HG02678 (cell line): ENCODE results near the gene TPR.
"Not testable (repeated sequence)": the region's sequence is repeated elsewhere in the genome, so short reads cannot be mapped to it uniquely, and the experiment has no call there.

Experiments used
- ATAC-seq: cut with Tn5 transposase; IDR thresholded peaks from one replicate; pipeline ENCODE4 v1.9.1; 2021; ENCODE audit warnings: mild to moderate bottlenecking, moderate library complexity; ENCODE audit not compliant: unreplicated experiment

TPR gene

DNA sequence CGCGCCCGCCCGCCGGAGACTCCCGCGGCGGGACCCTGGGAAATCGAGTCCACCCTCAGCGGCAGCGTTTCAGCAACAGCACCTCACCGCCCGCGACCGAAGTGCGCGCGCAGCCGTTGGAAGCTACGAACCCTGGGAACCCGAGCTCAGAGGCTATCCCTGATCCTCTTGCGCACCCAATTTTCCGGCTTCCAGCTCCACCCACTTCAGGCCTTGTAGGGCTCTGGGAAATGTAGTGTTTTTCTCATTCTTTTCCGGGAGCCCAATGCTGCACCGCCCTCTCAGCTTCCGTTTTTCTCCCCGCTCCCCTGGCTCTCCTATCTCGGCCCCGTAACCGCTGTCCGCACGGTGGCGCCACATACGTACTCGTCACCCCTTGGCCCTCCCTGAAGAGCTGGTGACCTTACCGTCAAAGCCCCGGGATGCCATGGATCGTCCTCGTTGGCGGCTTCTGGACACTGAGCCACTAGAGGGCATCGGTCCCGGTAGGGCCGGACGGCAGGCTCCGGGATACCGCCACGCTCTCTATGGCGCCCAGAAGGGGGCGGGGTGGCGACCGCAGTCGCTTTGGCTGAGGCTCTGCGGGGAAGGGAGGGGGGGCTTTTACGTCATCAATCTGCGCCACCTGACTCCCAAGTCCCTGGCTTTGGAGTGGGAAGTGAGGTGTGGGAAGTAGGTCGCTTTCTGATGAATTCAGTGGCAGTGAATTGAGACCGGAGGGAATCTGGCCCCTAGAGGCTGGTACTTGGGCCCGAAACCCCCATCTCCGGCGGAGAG, at the start of gene TPR, which contains the start of gene ODR4:
Gene TPR (minus strand): TSS at position 102 of the 777 bp plus-strand sequence. CDS start 225 bp downstream, outside the sequence.
Gene ODR4 (plus strand): TSS at position 687 of the 777 bp plus-strand sequence. CDS start 3,948 bp downstream, outside the sequence.
- peak; percentile 88 for ATAC-seq

DNA sequence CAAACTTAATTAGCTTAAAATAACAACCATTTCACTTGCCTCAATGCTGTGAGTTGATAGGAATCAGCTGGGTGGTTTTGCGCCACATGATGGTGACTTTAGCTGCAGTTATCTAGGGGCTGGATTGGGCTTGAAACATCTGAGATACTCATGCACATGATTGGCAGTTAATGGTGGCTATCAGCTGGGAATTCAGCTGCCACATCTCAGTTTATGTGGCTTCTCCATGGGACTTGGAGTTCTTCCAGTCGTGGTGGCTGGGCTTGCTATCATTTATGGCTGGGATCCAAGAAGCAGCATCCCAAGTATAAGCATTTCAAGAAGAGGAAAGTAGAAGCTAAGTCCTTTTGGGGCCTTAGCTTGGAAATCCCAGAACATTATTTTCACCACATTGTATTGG, 49.5 kb upstream of the TPR start:
- ATAC-seq = no peak

DNA sequence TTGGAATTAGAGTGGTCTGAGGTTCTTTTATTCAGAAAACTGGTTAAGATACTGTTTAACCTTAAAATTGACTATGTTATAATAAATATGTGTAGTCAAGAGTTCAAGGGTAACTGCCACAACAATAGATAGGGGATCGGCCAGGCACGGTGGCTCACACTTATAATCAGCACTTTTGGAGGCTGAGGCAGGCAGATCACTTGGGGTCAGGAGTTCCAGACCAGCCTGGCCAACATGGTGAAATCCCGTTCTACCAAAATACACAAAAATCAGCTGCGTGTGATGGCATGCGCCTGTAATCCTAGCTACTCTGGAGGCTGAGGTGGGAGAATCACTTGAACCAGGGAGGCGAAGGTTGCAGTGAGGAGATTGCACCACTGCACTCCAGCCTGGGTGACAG, 46.4 kb upstream of the TPR start:
- ATAC-seq = no peak

DNA sequence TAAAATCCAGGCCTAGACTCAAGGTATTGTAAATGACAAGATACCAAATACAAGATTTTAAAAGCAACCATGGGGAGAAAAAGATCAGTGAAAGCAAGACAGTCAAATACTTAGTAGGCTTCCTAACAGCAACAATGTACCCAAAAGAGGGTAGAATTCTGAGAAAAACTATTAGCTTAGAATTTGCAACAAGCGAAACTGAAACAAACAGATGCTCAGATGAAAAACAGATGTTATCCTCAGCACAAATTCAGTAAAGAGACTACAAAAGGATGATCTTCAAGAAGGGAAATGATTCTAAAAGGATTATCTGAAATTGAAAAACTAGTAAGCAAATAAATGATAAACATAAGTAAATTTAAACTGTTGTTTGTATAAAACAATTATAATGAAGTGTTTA, 45.9 kb upstream of the TPR start:
- ATAC-seq = peak; percentile 97

GRCh38 chr1:186420311-186420710, 45.3 kb upstream of the TPR start:
- no peak for ATAC-seq

DNA sequence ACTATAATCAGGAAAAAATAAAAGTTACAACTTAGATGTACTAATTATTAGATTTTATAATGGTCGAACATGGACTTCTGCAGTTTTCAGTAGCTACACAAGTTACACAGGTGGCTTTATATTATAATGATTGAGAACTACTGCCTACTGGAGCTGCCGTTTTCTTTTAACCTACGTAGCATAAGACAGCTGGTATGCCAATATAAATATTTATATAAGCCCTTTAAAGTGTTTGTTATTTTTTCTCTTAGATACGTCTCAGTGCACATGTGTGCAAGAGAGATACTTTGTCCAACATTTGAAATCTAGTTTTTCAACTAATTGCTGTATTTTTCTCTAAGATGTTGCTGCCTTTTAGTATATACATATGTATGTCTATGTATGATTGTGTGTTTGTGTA, 43.5 kb upstream of the TPR start:
- ATAC-seq = no peak

- ATAC-seq = no peak
Observed at GRCh38 chr1:186413319-186413718, 38.3 kb upstream of the TPR start.

DNA sequence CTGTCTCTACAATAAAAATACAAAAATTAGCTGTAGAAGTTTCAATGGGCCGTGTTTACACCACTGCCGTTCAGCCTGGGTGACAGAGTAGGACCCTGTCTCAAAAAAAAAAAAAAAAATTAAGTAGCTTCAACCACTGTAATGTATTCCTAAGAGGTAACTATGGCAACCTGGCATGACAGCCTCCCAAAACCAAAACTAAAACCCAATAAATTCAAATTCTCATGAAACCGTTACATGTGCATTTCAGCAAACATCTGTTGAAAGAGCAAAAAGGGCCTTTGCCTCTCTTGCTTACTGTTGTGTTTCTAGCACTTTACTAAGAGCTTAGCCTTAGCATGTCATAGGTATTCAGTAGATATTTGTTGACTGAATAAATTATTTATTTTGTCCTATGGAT, 34.0 kb upstream of the TPR start:
- peak; percentile 91 for ATAC-seq

- peak; percentile 43 for ATAC-seq
Observed at GRCh38 chr1:186404454-186405051, 29.5 kb upstream of the TPR start.

DNA sequence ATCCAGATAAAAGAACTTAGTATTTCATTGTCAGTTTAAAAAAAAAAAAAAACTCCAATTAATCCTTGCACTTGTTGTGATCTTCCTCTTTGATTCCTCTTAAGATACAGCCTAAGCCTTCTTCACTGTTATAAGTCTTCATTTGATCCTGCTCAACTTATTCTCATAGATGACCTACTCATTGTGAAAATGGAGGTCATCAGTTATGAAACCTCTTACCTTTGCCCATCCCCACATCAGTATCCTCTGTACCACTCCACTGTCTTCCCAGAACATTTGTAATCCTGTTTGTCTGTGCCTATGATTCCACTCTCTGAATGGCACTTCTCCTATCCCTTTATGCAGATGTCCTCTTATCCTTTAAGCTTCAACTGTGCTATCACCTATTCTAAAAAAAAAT, 28.6 kb upstream of the TPR start:
- ATAC-seq = no peak

DNA sequence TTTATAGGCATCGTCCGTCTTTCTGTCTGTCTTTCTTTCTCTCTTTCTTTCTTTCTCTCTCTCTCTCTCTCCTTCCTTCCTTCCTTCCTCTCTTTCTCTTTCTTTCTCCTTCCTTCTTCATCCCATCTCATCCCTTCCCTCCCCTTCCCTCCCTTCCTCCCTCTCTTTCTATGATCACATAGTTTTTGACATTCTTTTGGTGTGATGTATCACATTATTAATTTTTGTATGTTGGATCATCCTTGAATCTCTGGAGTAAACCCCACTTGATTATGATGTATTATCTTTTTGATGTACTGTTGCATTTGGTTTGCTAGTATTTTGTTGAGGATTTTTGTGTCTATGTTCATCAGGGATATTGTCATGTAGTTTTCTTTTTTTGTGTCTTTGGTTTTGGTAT, 26.4 kb upstream of the TPR start:
- ATAC-seq = not testable (repeated sequence)

DNA sequence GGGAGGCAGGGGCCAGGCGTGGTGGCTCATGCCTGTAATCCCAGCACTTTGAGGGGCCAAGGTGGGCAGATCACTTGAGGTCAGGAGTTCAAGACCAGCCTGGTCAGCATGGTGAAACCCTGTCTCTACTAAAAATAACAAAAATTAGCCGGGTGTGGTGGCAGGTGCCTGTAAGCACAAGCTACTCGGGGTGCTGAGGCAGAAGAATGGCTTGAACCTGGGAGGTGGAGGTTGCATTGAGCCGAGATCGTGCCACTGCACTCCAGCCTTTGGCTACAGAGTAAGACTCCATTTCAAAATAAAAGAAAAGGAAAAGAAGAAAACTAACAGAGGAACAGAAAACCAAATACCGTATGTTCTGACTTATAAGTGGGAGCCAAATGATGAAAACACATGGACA, 17.7 kb upstream of the TPR start:
- ATAC-seq = not testable (repeated sequence)

GRCh38 chr1:186391841-186392240, 16.8 kb upstream of the TPR start:
- ATAC-seq = no peak

DNA sequence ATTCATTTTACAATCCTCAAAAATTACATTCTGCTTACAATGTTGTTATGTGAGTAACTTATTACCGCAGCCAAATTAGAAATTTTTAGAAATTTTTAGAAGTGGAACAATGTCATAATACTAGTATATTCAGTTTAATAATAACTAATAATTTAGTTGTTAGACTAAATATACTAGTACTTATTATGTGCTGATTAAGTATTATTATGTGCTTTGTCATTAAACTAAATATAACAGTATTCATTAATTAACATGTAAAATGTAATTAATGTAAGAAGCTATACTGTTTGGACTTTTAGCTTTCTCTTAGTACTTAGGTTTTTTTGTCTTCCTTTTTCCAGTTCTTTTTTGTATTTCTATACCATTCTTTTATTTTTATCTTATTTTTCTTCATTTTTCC, 15.9 kb upstream of the TPR start:
- no peak for ATAC-seq

GRCh38 chr1:186386725-186387383, 11.8 kb upstream of the TPR start:
- no peak for ATAC-seq

GRCh38 chr1:186375929-186376319, 871 bp upstream of the TPR start:
- no peak for ATAC-seq

- ATAC-seq = peak; percentile 17
Observed at GRCh38 chr1:186374303-186375151, 526 bp downstream of the TPR start.

GRCh38 chr1:186347837-186348691, 27.0 kb downstream of the TPR start:
- ATAC-seq = not testable (repeated sequence)

- ATAC-seq = no peak
Observed at GRCh38 chr1:186340772-186341171, 34.3 kb downstream of the TPR start.

GRCh38 chr1:186337554-186337953, 37.5 kb downstream of the TPR start:
- no peak for ATAC-seq
